RWPE2 (cell line): ENCODE results near the gene ZNF57.
A peak's percentile ranks its signal among the peaks of the same experiment; 100 is the strongest.
"Not testable (repeated sequence)": the region's sequence is repeated elsewhere in the genome, so short reads cannot be mapped to it uniquely, and the experiment has no call there.

ENCODE experiments used
- ATAC-seq: fragments of 200-7000 bp; cut with Tn5 transposase; 3 replicates; pipeline ENCODE4 v1.9.1; 2021; ENCODE audit warnings: low read depth
- DNase-seq: peaks from one replicate; pipeline ENCODE4 v3.0.0-alpha.2; 2020; ENCODE audit warnings: low spot score
- H3K27ac ChIP-seq: fragments of 450-650 bp; 2 replicates; pipeline ENCODE4 v1.5.1; 2017; ENCODE audit warnings: mild to moderate bottlenecking; ENCODE audit not compliant: poor library complexity, severe bottlenecking
- H3K27me3 ChIP-seq: fragments of 250-450 bp; sonication (Bioruptor Pico); 2 replicates; pipeline ENCODE4 v1.5.1; 2021; ENCODE audit warnings: mild to moderate bottlenecking, moderate library complexity; ENCODE audit not compliant: insufficient read depth, poor library complexity, severe bottlenecking
- H3K36me3 ChIP-seq: fragments of 250-450 bp; sonication (Bioruptor Pico); 2 replicates; pipeline ENCODE4 v1.5.1; 2020; ENCODE audit warnings: low read depth, mild to moderate bottlenecking, moderate library complexity
- H3K4me1 ChIP-seq: fragments of 250-450 bp; sonication (Bioruptor Pico); 2 replicates; pipeline ENCODE4 v1.5.1; 2021; ENCODE audit warnings: mild to moderate bottlenecking, moderate library complexity; ENCODE audit not compliant: insufficient read depth, poor library complexity, severe bottlenecking
- H3K4me3 ChIP-seq: fragments of 250-450 bp; sonication (Bioruptor Pico); 2 replicates; pipeline ENCODE4 v1.5.1; 2021; ENCODE audit warnings: mild to moderate bottlenecking, moderate library complexity; ENCODE audit not compliant: severe bottlenecking
- H3K9me3 ChIP-seq: fragments of 250-450 bp; sonication (Bioruptor Pico); 2 replicates; pipeline ENCODE4 v1.5.1; 2021; ENCODE audit warnings: mild to moderate bottlenecking, moderate library complexity; ENCODE audit not compliant: severe bottlenecking
- CTCF ChIP-seq: fragments of 450-650 bp; IDR thresholded peaks from one replicate; pipeline ENCODE4 v1.5.1; 2017; ENCODE audit warnings: mild to moderate bottlenecking, moderate library complexity; ENCODE audit not compliant: poor library complexity, severe bottlenecking

ZNF57 gene

GRCh38 chr19:2883686-2884439 is 16.9 kb upstream of the ZNF57 start:
- H3K9me3 ChIP-seq: no peaks in the 10 kb centered on the region
- H3K36me3 ChIP-seq: no peaks in the 10 kb centered on the region
- no peak overlapping the region for H3K4me3 ChIP-seq
- peaks cover 8% of the 10 kb centered on the region for H3K4me1 ChIP-seq
- H3K27ac ChIP-seq: no peak overlapping the region
- ATAC-seq (no peak), DNase-seq (no peak)
- TF ChIP-seq CTCF: no peak
- no peaks in the 10 kb centered on the region for H3K27me3 ChIP-seq

- H3K9me3 ChIP-seq: peaks cover 2% of the 10 kb centered on the region
- H3K27me3 ChIP-seq: no peaks in the 10 kb centered on the region
- H3K36me3 ChIP-seq: no peaks in the 10 kb centered on the region
- no peak for TF ChIP-seq CTCF
- peaks cover 11% of the 10 kb centered on the region for H3K4me1 ChIP-seq
- DNase-seq: no peak
- no peak overlapping the region for H3K4me3 ChIP-seq
- H3K27ac ChIP-seq: no peak overlapping the region
- ATAC-seq: no peak
Measured at GRCh38 chr19:2885736-2886135, 15.0 kb upstream of the ZNF57 start.

- Histone ChIP-seq H3K36me3 (no peaks in the 10 kb centered on the region), H3K4me3 (no peak overlapping the region), H3K9me3 (peaks cover 2% of the 10 kb centered on the region), H3K4me1 (peaks cover 11% of the 10 kb centered on the region), H3K27me3 (no peaks in the 10 kb centered on the region), H3K27ac (no peak overlapping the region)
- ATAC-seq: peak; percentile 54; the same call in 2 of the 3 replicates
- no peak for DNase-seq
- peak; percentile 81 for TF ChIP-seq CTCF
Measured at GRCh38 chr19:2887391-2887914, 13.3 kb upstream of the ZNF57 start.

GRCh38 chr19:2888731-2889224 is 11.9 kb upstream of the ZNF57 start:
- Histone ChIP-seq H3K27ac (no peak overlapping the region), H3K36me3 (no peaks in the 10 kb centered on the region), H3K4me3 (peak overlapping the region; percentile 32), H3K4me1 (peaks cover 11% of the 10 kb centered on the region), H3K27me3 (no peaks in the 10 kb centered on the region), H3K9me3 (peaks cover 2% of the 10 kb centered on the region)
- peak; percentile 73 for ATAC-seq
- DNase-seq: peak; percentile 83
- no peak for TF ChIP-seq CTCF

- not testable (repeated sequence) for H3K36me3 ChIP-seq, H3K9me3 ChIP-seq, H3K4me3 ChIP-seq, DNase-seq, H3K27me3 ChIP-seq, ATAC-seq, H3K27ac ChIP-seq
- peaks cover 11% of the 10 kb centered on the region for H3K4me1 ChIP-seq
Measured at GRCh38 chr19:2890531-2890930, 10.2 kb upstream of the ZNF57 start.
